ENCODE results near the gene MYO3B.
"Not testable (repeated sequence)": the region's sequence is repeated elsewhere in the genome, so short reads cannot be mapped to it uniquely, and the experiment has no call there.

Gene MYO3B

DNA sequence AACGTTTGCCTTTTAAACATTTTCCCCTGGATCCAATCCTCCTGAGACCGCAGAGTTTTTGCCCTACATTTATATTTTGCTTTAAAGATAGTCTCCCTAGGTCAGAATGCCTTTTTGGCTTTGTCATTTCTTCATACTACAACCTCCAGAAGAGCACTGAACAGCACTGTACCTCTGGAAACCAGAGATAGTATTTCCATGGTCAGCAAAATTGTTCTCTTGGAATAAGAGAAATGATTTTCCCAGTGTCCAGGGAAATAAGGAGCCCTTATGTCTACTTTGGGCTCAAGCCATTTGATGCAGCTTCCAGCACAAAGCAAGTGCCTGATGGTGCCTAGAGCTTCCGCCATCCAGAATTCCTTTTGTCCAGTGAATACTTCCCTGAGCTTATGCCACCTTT is 461.7 kb downstream of the MYO3B start:
- DNase-seq (ENCODE audit: low read depth) = no peak

GRCh38 chr2:170641961-170642360 is 464.0 kb downstream of the MYO3B start:
- DNase-seq (ENCODE audit: low read depth) = no peak

DNA sequence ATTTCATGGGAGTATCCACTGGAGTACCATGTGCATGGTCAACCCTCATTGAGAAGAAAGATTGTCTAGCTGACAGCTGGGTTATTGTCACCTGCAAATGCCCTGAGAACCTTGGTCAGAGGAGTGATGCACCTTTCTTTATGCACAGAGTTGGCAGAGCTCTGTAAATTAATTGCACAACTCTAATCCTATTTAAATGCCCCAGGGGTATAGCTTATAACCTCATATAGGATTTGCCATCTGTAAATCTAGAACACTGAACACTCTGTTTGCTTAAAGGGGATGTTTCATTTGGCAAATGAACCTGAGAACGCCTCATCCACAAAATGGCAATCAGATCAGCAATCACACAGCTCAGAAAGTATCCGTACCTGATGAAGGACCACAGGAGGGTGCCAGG is 465.4 kb downstream of the MYO3B start:
- DNase-seq (ENCODE audit: low read depth) = no peak

DNA sequence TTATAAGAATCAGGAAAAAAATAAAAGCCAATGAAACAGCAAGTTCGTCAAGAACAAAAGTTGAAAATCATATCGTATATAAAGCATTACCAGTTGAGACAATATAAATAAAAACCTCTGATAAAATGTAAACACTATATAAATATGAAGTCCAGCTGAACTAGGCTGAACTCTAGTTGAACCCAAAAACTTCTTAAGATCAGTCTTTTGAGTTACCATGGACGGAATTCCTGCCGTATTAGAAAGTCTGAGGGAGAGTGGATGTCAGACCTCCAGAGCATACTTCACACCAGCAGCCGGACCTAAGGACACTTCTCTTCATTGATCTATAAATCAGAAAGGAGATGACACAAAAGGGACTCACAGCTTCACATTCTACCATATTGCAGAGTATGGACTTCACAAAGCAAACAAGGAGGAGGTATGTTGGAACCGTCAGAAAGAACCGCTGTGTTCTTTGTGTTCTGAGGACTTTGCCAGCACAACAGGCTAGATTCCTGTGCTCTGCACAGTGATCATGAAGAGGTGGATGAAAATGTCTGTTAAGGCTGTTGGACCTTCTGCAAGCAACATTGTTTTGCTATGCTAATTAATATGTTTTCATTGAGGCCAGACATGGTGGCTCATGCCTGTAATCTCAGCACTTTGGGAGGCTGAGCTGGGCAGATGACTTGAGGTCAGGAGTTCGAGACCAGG is 469.9 kb downstream of the MYO3B start:
- DNase-seq (ENCODE audit: low read depth) = no peak

DNA sequence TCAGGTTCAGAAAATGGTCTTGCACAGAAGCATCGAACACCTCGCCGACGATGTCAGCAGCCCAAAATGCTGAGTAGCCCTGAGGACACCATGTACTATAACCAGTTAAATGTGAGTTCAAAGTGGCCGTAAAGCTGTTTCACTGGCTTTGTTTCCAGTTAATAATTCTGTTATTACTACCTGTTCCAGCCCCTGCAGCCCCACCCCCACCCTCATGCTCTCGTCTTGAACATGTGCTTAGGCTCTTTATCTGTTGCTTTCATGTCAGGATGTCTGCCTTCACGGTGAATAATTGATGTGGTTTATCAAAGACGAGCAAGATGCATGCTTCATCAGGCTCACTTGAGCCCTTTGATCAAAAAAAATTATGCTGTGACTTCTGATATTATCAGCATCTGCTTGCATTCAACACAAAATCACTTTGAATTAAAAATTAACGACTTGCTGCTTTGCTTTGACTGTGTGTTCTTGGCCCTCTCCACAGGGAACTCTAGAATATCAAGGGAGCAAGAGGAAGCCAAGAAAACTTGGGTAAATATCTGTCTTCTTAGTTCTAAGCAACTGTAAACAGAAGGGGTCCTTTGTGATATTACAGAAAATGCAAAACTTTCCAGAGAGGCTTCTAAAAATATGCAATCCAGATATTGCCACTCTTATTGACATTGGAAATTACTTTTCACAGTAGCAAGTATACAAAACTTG is 473.8 kb downstream of the MYO3B start:
- DNase-seq (ENCODE audit: low read depth) = peak; percentile 16

- DNase-seq (ENCODE audit: low read depth) = no peak
These were observed 474.9 kb downstream of the MYO3B start for GRCh38 chr2:170652637-170653417.

GRCh38 chr2:170656669-170657068 is 478.7 kb downstream of the MYO3B start:
- DNase-seq (ENCODE audit: low read depth) = no peak

DNA sequence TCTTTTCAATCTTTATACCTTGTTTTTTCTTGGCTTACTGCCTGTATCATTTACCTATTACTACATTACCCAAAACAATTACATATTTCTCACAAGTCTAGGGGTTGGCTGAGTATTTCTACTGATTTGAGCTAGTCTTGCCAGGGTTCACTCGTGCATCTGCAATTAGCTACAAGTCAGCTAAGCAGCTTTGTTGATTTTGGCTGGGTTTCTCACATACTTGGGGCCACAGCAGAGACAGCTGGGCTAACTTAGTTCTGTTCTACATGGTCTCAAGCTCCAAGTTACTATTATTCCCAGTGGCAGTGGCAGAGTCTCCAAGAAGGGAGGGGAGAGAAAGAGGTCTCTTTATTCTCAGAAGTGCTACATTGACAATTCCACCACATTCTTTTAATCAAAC is 482.5 kb downstream of the MYO3B start:
- DNase-seq (ENCODE audit: low read depth) = no peak

GRCh38 chr2:170665743-170666142 is 487.8 kb downstream of the MYO3B start:
- DNase-seq (ENCODE audit: low read depth) = no peak

DNA sequence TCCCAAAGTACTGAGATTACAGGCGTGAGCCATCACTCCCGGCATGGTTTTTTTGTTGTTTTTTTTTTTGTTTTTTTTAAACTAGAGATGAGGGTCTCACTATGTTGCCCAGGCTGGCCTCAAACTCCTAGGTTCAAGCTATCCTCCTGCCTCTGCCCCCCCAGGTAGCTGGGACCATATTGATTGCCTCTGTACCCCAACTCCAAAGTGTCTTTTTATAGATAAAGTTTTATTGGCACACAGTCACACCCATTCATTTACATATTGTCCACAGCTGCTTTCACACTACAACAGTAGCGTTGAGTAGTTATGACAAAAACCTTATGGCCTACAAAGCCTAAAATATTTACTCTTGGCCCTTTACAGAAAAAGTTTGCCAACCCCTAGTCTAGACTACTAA is 492.0 kb downstream of the MYO3B start:
- DNase-seq (ENCODE audit: low read depth) = no peak

DNA sequence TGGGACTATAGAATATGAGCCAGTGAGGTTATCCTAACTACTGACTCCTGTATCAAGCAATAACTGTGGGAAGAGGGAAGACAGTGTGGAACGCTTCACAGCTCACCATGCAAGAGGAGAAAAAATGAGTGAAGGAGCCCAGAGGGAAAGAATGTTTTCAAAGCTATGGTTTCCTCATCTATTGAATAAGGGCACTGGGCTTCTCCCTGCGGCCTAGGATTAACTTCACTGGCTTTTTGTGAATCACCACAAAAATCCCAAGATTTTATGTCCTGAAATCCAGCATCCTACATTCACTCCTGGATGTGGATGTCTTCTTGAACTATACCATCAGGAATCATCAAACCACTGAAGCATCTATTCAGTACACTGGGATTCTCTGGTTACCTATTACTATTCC is 492.7 kb downstream of the MYO3B start:
- DNase-seq (ENCODE audit: low read depth) = no peak

DNA sequence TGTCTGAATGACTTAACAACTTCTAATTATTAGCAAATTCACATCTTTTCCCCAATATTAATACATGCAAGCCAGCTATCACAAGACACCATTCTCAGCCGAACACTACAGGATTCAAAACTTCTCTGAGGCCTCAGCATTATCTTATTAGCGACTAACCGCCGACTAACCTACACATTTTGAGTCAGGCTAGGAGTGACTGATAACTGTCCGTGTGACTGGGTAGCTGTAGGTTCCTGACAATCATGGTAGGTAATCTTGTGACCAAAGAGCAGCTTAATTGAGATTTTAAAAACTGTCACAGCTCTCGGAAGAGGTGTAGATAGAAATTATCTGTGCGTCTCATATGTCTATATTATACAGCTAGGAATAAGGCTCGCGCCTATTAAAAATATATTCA is 493.1 kb downstream of the MYO3B start:
- DNase-seq (ENCODE audit: low read depth) = no peak

DNA sequence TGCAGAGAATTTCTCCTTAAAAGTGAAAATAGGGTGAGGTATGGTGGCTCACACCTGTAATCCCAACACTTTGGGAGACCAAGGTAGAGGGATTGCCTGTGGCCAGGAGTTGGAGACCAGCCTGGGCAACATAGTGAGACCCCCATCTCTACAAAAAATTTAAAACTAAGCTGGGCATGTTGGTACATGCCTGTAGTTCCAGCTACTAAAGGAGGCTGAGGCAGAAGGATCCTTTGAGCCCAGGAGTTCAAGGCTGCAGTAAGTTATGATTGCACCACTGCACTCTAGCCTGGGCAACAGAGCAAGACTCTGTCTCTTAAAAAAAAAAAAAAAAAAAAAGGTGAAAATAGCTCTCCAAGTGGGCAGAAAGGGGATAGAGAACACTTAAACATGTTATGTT is 496.3 kb downstream of the MYO3B start:
- not testable (repeated sequence) for DNase-seq (ENCODE audit: low read depth)

DNA sequence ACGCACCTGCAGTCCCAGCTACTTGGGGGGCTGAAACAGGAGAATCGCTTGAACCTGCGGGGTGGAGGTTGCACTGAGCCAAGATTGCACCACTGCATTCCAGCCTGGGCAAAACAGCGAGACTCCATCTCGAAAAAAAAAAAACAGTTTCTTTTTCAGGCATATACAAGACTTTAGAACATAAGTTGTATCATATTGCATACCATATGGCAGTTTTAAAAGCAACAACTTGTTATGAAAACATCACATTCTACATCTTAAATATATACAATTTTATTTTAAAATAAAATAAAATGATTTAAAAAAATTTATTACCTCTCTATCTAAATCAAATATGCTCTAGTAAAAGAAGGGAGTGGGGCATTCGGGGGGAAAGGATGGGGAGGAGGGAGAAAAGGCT is 497.8 kb downstream of the MYO3B start:
- DNase-seq (ENCODE audit: low read depth) = no peak

DNA sequence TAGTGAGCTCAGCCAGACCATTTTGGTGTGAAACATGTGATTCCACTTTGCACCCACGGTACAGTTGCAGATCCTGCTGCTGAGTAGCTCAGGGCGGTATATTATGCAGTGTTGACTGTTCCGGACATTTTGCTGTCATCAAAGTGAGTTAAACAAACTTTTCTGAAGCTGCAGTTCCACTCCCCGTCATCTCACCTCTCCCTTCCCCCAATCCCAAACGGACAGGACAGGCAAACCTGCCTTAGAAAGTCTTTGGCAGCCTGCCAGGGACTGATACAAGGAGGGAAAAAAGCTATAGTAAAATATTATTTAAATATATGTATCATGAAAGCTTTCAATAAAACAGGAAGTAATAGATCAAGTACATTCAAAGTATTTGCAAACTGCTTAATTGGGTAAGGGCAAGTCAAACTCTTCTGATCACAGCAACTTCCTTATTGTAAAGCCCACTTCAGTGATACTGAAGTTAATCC is 501.7 kb downstream of the MYO3B start:
- DNase-seq (ENCODE audit: low read depth) = no peak

DNA sequence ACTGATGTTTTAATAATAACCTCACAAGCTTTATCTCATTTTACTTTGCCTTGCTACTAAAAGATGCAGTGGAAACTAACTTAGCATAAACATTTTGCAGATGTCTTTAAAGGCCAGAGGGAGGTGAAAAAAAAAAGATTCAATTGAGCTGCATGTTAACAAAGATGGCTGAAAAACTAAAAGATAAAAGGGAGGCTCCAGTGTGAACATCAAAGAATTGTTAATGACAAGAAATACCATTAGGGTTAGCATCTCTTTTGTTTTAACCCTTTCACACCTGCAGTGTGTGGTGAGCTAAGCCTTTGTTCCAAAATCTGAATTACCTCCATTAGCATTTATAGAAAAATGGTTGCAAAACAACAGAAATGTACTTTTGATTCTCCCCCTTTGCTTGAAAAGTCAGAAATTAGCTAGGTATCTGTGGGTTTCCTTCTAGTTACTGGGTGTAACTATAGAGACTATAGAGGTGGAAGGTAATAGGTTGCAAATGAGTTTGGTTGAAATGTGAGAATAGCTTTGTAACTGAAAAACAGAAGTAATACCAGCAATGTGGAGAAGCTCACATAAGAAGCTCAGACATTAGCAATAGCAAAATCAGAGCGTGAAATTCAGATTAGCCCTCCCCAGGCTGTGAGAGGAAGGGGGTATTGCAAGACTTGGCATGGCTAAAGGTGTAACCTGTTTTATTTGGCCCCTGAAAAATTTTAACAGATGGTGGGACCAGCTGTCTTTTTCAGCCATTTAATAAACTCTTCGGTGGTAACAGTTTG is 502.4 kb downstream of the MYO3B start:
- DNase-seq (ENCODE audit: low read depth) = no peak

- no peak for DNase-seq (ENCODE audit: low read depth)
These were observed 503.4 kb downstream of the MYO3B start for GRCh38 chr2:170681311-170681710.

DNA sequence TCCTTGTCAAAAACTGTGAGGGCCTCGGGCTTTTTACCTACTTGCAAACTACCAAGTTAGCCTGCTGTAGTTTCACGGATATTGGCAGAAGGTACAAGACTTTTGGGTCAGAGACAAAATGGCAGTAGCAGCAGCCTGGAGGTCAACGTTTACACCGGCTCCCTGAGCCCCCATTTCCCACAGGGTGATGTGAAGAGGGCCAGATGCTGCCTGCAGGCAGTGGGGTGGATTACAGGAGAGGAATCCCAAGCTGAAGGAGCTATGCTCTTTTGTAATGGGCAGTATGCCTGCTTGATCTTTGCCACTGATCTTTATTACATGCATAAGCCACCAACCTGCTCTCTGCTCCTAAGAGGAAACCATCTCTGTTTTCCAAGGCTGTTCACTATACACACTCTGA is 507.6 kb downstream of the MYO3B start:
- DNase-seq (ENCODE audit: low read depth) = no peak

GRCh38 chr2:170689481-170689880 is 511.5 kb downstream of the MYO3B start:
- DNase-seq (ENCODE audit: low read depth) = no peak

- DNase-seq (ENCODE audit: low read depth) = no peak
These were observed 512.7 kb downstream of the MYO3B start for GRCh38 chr2:170690640-170691039.

- DNase-seq (ENCODE audit: low read depth) = no peak
These were observed 516.4 kb downstream of the MYO3B start for GRCh38 chr2:170694316-170694715.
